ENCODE measurements around the gene SYNC.

Gene SYNC

GRCh38 chr1:32702599-32703478, at the start of gene SYNC:
Gene SYNC, minus strand, starts transcription at chr1:32702770. Its CDS starts 110 bp downstream, at chr1:32702660.
- peak; percentile 95 for DNase-seq

DNA sequence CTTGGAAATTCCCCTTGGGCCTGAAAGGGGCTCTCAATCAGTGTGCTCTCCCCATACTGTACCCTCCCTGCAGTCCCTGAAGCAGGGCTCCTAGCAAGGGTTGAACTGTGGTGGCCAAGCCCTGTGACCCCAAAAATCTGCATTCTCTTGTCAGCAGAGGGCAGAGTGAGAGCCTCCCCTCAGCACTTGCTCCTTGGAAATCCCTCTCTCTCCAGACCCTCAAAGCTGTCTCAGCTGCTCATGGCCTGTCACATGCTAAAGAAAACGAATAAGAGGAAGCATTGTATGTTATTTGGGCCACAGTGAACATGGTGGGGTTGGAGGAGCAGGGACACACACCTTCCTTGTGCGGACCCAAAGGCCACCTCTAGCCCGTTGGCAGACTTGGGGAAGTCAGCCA, 47.2 kb upstream of the SYNC start:
- no peak for DNase-seq

- DNase-seq, result no peak
These were observed 46.8 kb upstream of the SYNC start for GRCh38 chr1:32749332-32749731.

- no peak for DNase-seq
These were observed 46.4 kb upstream of the SYNC start for GRCh38 chr1:32748926-32749325.

DNA sequence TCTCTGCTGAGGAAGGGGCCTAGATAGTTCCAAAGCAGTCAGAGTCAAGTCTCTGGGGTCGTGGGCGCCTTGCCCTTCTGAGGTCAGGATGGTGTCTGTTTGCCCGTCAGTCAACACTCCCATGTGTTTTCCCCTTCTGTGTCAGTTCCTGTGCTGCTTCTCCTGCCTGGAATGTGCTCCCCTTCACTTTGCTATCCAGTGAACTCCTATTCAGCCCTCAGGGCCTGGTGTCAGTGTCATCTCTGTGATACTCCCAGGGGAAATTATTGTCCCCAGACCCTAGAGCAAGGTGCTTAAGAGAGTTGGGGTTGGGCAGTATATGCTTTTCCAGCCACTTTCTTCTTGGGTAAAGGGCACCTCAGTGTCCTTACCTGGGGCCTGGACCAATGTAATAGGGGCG, 45.8 kb upstream of the SYNC start:
- no peak for DNase-seq

GRCh38 chr1:32746130-32746529, 43.6 kb upstream of the SYNC start:
- no peak for DNase-seq

DNA sequence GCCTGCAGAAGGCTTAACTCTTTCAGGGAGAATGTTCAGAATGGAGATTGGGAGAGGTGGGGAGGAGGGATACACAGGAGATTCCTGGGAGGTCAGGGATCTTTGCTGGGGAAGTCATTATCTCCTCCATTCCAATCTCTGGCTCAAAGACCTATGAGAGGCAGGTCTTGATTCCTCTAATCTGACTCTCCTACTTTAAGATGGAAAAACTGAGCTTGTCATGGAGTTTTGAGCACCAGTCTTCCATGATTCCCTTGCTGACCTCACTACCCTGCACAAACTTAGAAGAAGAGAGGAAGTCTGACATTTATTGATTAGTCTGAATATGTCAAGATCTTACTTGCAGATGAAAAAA, 41.5 kb upstream of the SYNC start:
- no peak for DNase-seq

DNA sequence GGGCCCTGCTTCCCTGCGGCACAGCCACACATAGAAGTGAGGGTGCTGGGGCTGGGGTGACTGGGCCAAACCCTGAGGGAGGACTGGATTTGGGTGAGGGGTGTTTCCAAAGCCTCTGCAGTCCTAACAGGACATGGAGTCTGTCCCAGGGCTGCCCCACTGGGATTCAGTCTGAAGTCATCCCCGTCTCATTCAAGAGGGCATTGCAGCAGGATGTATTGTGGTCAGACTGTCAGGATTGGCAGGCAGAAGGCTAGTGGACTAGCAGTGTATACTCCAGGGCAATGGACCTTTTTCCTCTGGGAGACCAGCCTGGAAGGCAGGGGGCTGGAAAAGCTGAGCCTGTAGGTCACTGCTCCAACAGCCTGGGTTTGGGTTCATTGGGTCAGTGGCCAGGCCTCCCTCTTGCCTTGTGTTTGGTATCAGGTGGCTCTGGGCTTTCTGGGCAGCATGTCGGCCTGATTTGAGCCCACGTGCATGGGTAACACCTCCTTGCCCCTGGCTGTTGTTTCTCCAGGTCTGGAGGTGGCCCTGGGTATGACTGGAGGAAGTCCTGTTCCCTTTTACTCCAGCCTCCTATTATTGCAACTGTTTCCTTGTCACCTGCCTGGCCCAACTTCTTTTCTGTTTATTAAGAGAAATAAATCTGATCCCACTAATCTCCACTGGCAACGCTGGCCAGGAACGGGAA, 41.0 kb upstream of the SYNC start:
- DNase-seq, result no peak

- DNase-seq, result no peak
These were observed 40.4 kb upstream of the SYNC start for GRCh38 chr1:32742956-32743355.

- no peak for DNase-seq
These were observed 39.8 kb upstream of the SYNC start for GRCh38 chr1:32742199-32742947.

GRCh38 chr1:32741413-32742198, 39.0 kb upstream of the SYNC start:
- peak; percentile 30 for DNase-seq

DNA sequence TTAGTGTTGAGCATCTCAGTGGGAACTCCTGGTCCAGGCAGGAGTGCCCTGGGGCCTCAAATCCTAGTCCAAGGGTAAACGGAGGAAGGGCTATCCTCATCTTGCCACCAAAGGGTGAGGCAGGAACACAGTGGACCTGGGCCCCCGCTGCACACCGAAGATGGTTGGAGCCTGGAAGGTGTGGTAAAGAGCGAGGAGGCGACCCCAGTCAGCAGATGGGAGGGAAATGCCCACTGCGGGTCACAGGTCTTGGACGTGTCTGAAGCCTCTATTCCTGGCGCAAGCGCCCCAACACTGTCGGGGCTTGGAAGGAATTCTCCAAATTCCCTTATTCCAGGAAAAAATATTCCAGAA, 38.5 kb upstream of the SYNC start:
- DNase-seq, result no peak

GRCh38 chr1:32736812-32737791, 34.5 kb upstream of the SYNC start:
- no peak for DNase-seq

GRCh38 chr1:32733582-32734321, 31.2 kb upstream of the SYNC start:
- DNase-seq, result no peak

DNA sequence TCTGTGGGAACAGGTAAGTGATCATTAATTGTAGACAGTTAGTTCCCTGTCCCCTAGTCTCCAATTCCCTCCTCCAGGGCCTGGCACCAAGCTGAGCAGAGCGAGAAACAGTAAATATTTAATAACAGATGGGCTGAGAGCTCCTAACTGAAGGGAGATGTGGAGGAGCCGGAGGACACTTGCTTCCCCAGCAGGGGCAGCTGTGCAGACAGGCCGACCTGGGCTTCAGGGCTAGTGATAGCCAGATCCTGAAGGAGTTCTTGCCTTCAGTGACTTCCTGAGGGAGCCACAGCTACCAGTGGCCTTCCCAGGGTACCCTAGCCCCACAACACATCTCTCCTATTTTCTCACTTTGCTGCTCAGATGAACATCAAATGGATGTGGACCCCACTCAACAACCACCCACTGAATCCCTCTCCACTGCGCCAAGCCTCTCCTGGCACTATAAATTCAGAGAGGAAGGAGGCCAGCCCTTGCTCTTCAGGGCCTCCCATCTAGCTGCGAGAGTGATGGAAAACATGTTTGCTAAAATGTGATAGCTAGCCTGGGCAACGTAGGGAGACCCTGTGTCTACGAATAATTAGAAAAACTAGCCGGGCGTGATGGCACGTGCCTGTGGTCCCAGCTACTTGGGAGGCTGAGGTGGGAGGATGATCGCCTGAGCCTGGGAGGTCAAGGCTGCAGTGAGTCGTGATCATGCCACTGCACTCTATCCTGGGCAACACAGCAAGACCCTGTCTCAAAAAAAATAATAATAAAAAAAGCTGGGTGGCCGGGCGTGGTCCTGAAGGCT, 26.9 kb upstream of the SYNC start:
- DNase-seq, result no peak

- no peak for DNase-seq
These were observed 26.0 kb upstream of the SYNC start for GRCh38 chr1:32728413-32729077.

DNA sequence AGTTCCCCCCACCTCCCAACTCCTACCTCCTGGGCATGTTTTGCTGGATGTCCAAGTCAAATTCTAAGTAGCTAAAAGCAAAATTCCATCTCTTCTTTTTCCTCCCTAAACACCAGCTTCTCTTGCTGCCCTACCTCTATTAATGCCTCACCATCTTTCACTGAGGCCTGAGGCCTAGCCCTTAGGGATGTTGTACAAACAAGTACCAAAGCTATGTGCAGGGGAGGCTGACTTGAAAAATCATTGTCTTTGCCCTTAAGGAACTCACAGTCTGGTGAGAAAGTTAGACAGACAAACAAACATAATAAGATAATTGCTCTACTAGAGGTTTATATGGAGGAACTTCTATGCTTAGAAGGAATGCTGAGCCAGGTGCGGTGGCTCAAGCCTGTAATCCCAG, 25.3 kb upstream of the SYNC start:
- no peak for DNase-seq

DNA sequence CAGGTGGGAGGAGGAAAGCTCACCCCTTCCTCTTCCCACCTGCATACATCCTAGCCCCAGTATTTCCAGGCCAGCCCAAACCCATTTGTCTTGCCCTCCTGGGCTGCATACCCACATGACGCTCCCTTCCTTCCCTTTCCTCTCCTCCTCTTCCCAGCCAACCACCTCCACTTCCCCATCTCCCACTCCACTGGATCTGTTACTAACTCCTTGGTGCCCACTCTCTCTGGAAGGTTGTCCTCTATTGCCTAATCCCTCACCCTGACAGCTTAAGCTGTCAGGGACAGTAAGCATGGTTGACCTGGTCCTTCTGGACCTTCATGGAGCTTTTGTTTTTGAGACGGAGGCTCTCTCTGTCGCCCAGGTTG, 23.0 kb upstream of the SYNC start:
- no peak for DNase-seq
